Fibroblast of skin of abdomen (primary cell): ENCODE results near the gene TBRG1.

Experiments
- DNase-seq: peaks from one replicate; pipeline ENCODE4 v3.0.0-alpha.2; 2013

The TBRG1 gene

GRCh38 chr11:124618863-124619262 lies 3.8 kb upstream of the TBRG1 start:
- DNase-seq: no peak

- no peak for DNase-seq
Measured at GRCh38 chr11:124623861-124624525, 1.3 kb downstream of the TBRG1 start.

DNA sequence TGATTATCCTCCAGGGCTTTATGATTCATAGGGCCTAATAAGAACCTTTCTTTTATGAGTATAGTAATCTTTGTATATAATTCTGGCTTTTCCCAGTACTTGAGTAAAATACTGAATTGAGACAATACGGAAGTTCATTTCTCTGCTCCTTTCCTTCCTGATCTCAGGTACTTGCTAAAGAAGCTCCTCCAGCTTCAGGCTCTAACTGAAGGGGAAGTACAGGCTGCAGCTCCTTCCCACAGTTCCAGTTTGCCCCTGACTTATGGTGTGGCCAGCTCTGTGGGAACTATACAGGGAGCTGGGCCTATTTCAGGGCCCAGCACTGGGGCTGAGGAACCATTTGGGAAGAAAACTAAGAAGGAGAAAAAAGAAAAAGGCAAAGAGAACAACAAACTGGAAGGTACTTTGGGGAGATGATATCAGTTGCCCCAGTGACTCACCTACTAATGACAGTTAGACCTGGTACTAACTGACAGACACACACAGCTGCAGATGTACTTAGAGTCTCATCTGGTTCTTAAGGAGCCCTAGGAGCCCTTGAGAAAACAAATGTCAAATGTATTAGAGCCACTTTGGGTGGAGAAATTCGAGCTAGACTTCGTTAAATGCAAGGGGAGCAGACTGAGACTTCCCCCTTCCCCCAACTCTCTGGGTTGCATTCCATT lies 3.0 kb downstream of the TBRG1 start:
- DNase-seq: no peak

DNA sequence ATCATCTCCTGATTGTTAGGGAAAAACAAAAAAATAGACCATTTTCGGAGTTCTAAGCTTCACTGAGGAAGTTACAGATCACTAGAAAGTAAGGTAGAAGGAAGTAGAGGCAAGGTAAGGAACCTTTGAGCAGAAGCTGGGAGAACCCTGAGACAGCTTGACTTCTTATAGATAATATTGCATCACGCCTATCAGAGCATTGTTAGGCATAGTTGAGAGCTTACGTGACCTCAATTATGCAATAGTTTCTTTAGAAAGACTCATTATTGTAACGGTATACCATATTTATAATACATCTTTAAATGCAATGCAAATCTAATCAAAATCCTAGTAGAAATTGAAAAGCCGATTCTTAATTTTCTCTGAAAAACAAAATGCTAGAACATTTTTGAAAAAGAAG lies 4.9 kb downstream of the TBRG1 start:
- no peak for DNase-seq

- no peak for DNase-seq
Measured at GRCh38 chr11:124629961-124630360, 7.3 kb downstream of the TBRG1 start.

DNA sequence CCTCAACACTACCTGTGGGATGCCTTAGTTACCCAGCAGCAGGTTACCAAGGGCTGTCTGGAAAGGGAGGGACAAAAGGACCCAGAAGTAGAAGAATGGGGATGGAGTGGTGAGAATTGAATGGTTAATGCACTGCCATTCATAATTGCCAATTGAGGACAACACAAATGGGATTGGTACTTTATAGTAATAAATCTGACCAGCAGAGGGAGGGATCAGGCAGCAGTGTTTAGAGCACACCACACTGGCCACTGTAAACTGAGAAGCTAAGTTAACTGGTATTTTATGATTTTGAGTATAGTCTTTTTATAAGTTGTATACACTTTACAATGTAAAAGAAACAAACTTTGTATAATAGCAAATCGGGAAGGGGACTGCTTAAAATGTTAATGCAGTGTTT lies 10.7 kb downstream of the TBRG1 start:
- DNase-seq: no peak

- DNase-seq: no peak
Measured at GRCh38 chr11:124635932-124636331, 13.3 kb downstream of the TBRG1 start.

GRCh38 chr11:124638500-124638899 lies 15.8 kb downstream of the TBRG1 start:
- no peak for DNase-seq

DNA sequence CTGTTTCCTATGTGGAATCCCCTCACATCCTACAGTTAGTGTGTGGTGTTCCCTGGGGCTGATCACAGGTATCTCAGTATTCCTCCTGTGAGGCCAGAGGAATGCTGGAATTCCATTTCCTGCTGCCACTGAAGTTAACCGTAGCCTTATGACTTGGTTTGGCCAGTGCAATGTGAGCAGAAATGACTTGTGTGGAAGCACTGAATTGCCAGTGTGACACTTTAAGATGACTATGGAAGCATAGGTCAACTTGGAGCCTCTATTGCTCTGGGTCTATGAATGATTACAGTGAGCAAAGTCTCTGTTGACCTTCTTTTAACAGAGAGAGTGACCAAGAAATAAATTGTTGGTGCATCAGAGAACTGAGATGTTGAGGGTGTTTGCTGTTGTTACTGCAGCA lies 16.5 kb downstream of the TBRG1 start:
- DNase-seq: no peak

DNA sequence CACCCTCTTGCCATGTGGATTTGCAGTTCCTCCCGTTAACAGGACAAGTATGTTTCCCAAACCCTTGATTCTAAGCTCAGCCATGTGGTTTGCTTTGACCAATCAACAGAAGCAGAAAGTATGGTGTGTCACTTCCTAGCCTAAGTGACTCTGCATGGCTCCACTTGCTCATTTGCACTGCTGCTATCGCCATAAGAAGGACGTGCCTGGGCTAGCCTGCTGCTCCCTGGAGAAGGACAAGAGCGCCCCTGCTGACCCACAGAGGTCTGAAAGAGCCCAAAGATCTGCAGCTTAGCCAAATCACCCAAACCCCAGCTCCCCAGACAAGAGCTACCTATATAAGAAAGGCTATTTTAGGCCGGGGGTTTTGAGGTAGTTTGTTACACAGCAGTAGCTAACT lies 18.0 kb downstream of the TBRG1 start:
- no peak for DNase-seq

GRCh38 chr11:124642628-124643027 lies 20.0 kb downstream of the TBRG1 start:
- no peak for DNase-seq

- DNase-seq: no peak
Measured at GRCh38 chr11:124643042-124643604, 20.5 kb downstream of the TBRG1 start.

DNA sequence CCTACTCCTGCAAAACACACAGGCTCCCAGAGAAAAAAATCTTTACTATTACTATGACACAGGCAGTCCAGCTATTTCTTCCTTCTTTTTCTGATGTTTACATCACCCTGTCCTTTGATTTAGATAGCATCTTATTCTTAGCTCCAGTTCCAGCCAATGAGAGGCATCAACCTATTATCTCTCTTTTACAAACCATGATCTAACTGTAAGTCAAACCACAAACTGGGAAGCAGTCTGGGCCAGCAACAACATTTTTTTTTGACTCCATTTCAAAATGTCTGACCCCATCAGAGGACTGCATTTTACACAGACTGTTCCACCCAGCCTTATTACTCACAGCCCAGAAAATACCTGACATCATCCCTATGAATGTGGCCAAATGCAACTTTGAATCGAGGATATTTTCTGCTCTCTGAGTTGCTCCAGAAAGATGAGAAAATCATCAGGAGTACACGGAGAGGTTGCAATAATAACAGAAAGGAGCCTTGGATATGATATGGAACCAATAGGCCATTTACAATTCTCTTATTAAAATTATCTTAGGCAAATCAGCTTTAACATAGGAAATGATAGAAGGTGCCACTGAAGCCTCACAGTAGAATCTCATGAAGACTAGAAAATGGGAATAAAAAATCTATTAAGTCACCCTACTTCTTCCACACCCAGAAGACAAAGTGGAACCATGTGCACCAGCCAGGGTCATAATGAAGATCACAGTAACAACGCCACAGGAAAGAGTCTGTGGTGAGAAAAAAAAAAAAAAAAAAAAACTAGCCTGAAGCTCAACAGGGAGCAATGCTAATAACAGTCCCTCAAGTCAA lies 21.2 kb downstream of the TBRG1 start:
- peak; percentile 85 for DNase-seq

DNA sequence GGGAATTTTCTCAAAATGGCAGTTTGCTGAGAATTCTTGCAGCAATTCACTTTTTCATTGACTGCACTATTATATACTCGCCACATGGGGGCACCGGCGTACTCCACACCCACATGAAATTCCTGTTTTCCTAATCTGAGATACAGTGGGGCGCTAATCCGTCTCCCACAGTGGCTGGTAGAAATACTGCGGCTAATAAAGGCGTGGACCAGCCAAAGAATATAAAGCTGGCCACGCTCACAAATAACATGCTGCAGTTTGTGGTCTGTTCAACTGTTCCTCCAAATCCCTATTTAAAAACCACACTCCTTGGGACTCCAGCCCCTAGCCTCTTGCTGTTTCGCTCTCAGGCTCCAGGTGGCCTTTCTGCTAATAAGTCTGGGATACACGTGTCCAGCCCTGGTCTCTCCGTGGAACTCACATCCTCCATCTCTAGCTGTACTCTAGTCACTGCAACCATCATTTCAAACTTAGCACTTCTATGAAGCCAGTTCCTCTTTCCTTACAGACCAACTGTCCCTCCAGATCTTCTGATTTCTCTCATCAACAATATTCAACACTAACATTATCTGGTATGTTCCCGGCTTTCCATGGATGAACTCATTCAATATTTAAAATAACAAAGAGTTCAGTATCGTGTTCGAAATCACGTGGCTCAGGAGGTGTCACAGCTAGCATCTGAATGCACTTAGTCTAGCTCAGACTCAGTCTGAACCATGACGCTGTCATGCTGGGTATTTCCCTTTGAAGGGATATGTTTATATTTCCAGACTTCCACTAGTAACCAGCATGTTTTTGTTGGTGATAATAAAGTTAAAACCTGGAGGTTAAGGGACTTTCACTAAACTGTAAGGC lies 22.0 kb downstream of the TBRG1 start:
- DNase-seq: peak; percentile 78

DNA sequence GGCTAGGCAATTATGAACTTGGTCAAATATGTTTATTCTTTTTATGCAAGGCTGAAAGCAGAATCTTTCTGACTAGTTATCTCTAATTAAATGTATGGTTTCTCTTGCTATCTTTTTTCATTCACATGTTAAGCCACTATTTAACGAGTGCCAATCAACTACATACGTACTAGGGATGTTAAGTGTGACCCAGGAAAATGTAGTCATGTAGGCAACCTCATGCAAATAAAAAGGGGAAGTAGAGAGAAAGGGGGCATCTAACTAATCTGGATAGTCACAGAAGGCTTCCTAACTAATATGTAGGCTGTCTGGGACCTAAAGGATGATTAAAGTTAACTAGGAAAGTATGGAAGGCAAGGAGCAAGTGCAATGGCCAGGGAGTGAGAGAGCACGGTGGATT lies 23.5 kb downstream of the TBRG1 start:
- no peak for DNase-seq

DNA sequence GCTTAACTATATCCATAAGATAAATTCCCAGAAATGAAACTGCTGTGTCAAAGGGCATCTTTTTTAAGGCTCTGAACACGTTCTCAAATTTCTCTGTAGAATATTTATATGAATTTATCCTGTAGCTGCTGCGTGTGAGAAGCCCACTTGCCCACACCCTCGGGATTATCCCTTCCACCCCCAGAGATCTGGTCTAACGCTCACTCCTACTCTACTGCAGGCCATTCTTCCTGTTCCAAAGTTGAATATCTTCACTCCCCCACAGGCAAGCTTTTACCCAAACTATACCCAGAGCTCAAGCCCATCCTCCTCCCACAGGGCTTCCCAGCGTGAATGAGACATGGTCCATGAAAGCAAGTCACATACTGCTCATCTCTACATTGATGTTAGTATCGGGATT lies 25.9 kb downstream of the TBRG1 start:
- DNase-seq: no peak

DNA sequence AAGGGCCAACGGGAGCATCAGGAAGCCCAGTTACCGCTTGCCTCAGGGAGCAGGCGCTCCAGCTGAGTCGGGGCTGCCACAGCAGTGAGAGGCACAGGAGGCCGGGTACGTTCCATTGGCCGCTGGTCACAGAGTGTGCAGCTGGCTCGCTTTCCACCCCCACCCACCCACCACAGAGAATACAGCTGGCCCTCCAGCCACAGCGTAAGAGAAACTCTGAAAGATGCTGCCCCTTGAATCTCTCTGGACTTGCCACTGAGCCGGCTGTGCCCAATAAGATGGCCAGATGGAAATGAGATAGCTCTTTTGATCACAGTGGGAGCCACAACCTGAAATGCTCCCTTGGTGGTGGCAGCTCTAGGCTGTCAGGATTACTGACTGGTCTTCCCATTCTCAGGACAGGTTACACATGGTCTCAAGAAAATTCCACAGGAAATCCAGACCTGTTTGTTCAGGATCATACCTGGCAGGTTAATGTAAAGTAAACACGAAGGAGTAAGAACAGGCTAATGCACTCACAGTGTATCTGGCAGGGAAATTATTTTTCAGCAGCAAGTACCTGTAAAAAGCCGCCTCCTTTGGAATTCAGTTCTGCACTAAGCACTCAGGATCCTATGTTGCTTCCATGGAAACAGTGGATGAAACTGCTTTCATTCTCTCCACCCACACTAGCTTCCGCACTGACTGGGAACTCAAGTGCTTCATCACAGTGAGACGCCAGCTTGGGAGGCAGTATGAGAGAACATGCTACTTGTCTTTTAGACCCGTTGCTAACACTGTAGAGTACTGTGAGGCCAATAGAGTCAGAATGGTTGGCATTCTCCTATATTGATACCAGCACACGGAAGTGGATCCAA lies 34.3 kb downstream of the TBRG1 start:
- DNase-seq: peak; percentile 21

DNA sequence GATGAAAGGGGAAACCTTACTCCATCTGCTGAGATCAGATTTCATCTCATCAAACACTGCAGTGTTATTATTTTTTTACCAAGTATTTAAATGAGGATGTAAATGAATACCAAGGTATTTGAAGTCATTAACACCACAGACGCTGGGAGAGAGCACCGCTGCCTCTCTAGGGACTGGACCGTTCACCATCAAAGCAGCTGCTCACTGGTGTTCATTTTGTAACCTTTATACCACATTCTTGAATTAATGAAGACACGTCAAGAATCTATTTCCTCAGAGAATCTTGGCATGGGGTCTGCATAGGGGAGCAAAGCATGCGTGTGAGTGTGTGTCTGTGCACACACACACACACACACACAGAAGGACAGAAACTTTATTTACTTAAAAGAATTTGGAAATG lies 35.2 kb downstream of the TBRG1 start:
- DNase-seq: peak; percentile 60

DNA sequence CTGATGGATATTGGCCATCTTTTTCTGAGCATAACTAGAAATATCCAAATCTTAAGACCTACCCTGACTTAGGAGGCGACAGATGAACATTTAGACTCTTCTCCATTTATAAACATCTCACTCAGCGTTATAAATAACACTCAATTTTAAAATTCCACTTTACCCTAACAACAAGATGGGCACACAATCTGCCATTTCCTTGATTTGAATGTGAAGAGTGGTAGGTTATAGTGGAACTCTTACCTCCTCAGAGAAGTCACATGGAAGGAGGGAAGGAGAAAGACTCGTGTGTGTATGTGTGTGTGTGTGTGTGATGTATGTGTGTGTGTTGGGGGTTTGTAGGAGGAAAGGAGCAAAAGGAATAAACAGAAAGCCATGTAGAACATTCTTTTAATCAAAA lies 35.8 kb downstream of the TBRG1 start:
- DNase-seq: no peak

DNA sequence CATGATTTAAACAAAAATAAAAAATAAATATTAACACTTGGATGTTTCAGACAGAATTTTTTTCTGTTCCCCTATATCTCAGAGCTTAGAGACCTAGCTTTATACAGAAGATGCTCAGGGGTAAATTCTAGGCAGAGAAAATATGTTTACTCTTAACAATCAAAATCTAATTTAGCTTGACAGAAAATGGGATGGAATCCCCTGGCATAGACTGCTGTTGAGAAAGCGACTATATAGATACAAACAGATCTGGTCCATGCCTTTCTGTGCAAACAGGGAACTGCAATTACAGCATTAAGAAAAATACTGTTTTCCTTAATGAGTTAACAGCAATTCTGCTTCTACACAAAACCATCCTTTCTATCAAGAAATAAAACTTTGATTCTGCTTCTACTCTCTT lies 36.3 kb downstream of the TBRG1 start:
- DNase-seq: no peak

DNA sequence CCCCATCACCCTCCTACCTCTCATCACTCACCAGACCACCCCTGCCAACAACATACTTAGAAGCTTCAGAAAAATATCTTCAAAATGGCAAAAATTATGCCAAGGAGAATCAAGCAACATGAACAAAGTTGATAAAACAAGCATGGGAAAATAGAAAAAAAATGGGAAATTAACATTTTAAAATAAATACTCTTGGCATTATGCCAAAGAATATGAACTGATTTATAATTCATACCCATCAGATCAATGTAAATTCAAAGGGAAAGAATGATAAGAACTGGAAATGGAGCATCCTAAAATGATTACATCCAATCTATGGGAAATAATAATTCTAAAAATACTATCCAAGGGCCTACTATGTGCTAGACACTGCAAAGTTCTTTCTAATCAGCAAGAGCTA lies 38.9 kb downstream of the TBRG1 start:
- no peak for DNase-seq

GRCh38 chr11:124662106-124662505 lies 39.4 kb downstream of the TBRG1 start:
- no peak for DNase-seq
